ENCODE results near the gene ADGRG1.

Gene ADGRG1

DNA sequence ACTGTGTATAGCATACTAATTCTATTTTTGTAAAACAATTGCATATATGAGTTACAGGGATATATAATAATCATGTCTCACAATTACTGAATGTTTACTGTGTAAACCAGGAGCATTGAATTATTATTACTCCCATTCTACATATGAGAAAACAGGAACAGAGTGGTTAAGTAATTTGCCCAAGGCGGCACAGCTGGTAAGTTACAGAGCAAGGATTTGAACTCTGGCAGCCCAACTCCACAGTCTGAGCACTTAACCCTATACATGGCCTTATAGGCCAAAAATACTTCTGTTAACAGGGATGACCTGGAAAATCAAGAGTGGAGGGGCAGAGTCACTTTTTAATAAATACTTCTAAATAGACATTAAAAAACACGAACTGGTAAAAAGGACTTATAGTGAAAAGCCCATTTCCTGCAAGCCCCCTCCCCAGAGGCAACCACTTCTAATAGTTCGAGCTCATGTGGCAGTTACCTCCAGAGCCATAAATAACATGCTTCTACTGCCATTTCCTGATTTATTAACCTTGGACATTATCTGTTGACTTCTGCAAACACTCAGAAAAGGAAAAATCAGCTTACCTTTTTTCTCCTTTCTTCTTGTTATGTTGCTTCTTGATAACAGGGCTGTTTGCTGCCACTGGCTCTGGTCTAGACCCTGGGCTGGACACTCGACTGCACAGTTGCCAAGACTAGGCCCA is 22.1 kb upstream of the ADGRG1 start:
- DNase-seq, result no peak

DNA sequence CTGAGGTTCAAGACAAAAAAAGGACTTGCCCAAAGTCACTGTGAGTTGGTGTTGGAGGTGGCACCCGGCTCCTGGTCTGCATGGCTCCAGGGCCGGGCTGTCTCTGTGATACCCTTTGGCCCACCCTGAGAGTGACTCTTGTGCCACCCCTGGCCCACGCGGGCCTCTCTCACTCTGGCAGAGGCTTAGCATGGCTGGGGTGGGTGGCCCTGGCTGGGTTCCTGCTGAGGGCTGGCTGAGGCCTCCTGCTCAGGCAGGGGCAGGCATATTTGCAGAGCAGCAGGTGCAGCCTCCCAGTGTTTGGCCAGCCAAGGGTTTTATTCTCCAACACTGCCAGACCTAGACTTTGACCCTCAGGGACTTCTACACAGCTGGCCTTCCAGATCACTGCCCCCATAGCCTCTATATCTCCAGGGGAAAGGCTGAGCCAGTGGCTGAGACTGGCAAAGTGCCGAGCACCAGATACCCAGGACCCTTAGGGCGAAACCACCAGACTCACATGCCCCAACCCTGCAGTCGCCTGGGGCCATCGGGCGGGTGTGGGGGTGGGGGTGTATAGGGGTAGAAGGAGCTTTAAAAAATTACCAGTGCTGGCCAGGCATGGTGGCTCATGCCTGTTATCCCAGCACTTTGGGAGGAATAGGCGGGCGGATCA is 21.5 kb upstream of the ADGRG1 start:
- DNase-seq, result no peak

GRCh38 chr16:57607676-57608461 is 20.6 kb upstream of the ADGRG1 start:
- no peak for DNase-seq

DNA sequence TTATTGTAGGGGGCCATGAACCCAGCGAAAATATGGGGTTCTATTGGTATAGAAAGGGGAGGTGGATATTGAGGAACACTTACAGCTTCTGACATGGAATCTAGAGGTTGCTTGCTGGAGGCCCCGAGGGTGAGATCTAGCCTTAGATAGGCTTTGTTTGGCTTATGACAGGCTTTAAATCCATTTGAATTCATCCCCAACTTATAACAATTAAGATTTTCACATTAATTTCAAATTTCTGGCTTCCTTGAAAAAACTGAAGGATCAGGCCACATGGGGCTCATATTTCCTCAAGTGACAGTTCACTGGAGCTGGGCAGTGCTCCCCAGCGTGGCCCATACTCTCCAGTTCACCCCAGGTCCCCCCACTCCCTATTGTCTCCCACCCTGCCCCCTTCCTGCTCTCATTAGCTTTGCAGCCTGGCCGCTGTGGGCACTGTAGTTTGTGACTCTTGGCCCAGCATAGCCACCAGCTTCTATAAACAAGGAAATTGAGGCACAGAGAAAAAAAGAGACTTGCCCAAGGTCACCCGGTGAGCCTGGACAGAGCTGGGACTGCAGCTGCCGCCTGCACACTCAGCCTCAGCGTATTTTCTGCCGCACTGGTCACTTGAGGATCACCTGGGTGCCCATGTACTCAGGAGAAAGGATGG is 19.8 kb upstream of the ADGRG1 start:
- no peak for DNase-seq

- peak; percentile 15 for DNase-seq
Observed at GRCh38 chr16:57609541-57610401, 18.7 kb upstream of the ADGRG1 start.

DNA sequence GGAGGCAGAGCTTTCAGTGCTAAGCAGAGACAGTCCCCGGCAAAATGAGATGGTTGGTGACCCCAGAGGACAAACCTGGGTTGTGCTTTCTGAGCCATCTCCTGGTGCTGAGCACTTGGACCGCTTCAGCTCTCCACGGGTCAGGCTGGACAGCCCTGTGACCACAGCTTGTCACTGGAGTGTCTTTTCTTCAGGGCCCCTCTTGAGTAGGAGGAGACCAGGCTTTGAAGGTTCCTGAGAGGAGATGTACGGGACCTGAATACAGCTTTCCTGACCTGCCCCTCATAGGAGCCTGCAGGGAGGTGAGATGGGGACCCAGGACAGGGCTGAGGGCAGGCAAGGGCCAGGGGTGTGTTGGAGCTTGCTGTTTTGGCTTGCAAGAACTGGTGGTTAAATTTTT is 17.8 kb upstream of the ADGRG1 start:
- no peak for DNase-seq

DNA sequence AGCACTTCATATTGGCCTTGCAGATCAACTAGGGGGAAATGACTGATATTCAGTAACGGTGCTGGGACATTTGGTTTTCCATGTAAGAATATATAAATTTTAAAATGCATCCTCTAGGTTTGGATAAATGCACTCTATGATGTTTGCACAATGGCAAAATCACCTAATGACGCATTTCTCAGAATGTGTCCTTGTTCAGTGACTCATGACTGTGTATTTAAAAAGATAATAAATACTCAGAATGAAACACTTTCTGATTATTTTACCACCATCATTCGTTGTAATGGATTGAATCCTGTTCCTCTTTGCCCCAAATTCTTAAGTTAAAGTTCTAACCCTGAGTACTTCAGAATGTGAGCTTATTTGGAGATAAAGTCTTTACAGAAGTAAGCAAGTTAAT is 17.2 kb upstream of the ADGRG1 start:
- no peak for DNase-seq

- DNase-seq, result peak; percentile 72
Observed at GRCh38 chr16:57611706-57612105, 16.7 kb upstream of the ADGRG1 start.

- DNase-seq, result no peak
Observed at GRCh38 chr16:57612494-57612893, 15.9 kb upstream of the ADGRG1 start.

DNA sequence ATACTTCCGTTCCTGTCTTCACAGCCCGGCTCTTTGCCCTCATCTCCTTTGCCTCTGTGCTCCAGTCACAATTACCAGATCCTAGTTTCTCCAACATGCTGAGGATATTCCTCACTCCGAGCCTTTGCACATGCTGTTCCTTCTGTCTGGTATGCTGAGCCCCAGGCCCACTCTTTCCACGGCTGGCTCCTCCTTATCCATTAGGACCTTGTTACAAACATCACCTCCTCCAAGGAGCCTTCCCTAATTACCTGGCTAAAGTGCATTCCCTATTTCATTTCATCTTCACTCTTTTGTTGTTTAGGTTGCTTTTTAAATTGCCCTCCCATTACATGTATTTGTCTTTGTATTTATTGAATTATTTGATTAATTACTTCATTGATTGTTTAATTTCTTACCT is 14.9 kb upstream of the ADGRG1 start:
- no peak for DNase-seq

- DNase-seq, result no peak
Observed at GRCh38 chr16:57614536-57614935, 13.9 kb upstream of the ADGRG1 start.

DNA sequence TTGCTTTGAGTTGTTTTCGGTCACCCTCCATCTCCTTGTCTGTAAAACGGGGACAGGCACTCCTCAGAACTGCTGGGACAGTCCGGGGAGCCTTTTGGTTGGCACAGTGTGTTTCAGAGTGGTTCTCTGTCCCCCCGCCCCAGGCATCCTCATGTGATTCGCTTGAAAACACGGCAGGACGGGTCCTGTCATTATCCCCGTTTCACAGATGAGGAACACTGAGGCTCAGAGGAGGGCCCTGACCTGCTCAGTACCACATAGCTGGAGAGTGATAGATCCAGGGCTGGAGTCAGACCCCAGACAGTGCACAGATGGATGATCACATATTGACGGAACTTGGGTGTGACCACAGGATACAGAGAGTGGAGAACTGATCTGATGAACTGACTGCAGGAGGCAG is 13.5 kb upstream of the ADGRG1 start:
- no peak for DNase-seq

- DNase-seq, result no peak
Observed at GRCh38 chr16:57615813-57616212, 12.6 kb upstream of the ADGRG1 start.

DNA sequence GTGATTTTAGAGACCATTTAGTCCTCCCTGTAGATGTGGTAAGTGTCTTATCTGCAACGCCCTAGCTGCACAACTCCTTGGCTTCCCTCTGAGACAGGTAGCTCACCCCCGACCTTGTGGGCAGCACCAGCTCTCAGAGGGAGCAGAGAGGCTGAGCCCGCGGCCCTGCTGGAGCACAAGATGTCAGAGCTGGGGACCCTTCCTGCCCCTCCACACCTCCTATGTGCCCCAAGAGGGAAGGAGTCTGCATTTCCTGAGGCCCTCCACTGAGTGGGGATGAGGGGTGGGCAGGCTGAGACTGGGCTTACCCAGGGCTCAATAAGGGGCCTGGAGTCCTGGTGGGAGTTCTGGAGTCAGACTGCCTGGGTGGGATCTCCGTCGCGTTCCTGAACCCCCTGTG is 12.2 kb upstream of the ADGRG1 start:
- no peak for DNase-seq

DNA sequence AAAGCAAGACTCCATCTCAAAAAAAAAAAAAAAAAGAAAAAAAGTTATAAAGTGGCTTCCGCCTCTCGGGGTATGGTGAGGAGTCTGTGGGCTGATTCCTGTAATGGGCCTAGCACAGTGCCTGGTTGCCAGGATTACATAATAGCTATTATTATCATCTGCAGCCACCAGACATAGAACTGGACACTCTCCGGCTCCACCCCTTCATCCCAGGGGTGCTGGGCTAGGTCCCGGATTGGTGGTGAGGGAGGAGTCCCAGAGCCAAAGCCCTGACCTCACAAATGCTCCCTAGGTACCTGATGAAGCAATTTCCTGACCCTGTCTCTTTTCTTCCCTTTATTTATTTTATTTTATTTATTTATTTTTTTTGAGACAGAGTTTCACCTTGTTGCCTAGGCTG is 11.6 kb upstream of the ADGRG1 start:
- no peak for DNase-seq

- no peak for DNase-seq
Observed at GRCh38 chr16:57617604-57618111, 10.8 kb upstream of the ADGRG1 start.

DNA sequence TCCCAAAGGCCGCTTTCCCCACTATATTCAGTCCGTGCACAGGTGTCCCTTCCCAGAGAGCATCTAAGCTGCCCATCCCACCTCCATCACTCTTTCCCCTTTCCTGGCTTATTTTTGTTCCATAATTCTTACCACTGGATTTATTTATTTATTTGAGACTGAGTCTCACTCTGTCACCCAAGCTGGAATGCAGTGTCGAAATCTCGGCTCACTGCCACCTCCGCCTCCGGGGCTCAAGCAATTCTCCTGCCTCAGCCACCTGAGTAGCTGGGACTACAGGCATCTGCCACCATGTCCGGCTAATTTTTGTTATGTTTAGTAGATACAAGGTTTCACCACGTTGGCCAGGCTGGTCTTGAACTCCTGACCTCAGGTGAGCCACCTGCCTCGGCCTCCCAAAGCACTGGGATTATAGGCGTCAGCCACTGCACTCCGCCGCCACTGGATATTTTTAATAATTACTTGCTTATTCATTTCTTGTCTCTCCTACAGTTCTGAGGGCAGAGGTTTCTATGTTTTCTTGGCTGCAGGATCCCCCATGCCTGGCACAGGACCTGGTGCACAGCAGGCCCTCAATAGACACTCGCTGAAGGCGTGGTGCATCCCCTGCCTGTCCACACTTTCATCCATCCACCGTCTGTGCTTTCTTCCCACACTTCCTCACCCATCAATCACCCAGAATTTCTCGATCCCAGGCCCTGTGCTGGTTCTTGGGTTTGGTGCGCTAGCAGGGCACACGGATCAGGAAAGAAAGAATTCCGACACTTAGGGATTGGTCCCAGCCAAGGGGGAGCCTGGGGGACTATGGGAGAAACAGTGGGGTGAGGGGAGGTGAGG is 9.9 kb upstream of the ADGRG1 start:
- no peak for DNase-seq

- no peak for DNase-seq
Observed at GRCh38 chr16:57619133-57619605, 9.3 kb upstream of the ADGRG1 start.

- no peak for DNase-seq
Observed at GRCh38 chr16:57619606-57620334, 8.7 kb upstream of the ADGRG1 start.

Data from NCI-H82 (cell line).